Hippocampal formation (tissue), 2 donors: Measurements from ENCODE around the gene EIF2S3.
"Not testable (repeated sequence)": the region's sequence is repeated elsewhere in the genome, so short reads cannot be mapped to it uniquely, and the experiment has no call there.

Experiments
- DNase-seq, 2 donors: peaks; one replicate each; lab custom pipeline; 2025; lab: John Stamatoyannopoulos, UW

The EIF2S3 gene

DNA sequence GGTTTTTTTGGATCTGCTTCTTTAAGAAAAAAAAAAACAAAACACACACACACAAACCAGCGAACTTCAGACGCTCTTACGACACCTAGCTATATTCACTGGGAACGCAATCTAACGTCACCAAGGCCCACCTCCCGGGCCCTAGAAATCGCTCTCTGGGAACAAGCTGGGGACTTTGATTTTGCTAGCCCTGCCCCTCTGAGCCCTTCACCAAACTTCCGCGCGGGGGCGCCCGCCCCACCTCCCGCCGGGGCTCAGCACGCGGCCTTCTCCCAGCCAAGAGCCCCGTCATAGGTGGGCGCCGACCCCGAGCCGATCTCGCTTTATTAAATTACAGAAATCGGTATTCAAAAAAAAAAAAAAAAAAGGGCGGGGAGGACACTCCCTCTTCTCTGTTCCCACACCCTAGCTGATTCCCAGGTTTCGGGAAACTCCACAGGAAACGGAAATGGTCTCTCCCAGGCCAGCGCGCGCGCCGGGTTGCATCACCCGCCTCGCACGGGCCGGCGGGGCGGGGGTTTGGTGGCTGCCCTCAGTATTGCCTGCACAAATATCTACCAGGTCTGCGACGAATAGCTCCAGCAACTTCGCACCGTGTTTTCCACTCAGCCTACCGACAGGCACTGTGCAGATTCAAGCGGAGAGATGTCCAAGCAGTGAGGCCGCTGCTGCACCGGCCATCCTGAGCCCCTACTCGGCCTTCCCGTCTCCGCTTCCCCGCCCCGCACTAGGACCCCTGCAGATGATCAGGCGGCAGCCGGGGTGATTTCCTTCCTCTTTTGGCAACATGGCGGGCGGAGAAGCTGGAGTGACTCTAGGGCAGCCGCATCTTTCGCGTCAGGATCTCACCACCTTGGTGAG lies at the start of gene EIF2S3:
Gene EIF2S3 (plus strand): TSS at position 775 of the 861 bp plus-strand sequence. CDS start 13 bp downstream, at position 788.
- DNase-seq, result peak; percentile 86 to 96

DNA sequence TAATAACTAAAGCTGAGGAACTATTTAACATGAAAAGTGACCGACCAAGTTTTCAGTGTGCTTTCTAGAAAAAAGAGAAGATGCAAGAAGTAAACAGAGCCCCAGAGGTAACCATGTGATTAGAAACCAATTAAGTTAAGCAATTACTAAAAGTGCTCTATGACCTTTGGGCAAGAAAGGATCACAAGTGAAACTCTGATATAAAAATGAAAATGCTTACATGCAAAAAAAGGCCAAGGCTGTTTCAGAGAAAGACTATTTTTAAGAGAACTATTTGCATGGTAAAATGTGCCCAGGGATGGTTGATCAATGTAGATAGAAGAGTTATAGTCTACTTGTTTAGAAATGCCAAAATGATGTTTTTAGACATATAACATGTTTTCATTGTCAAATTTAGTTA lies 49.7 kb upstream of the EIF2S3 start:
- DNase-seq, result no peak

DNA sequence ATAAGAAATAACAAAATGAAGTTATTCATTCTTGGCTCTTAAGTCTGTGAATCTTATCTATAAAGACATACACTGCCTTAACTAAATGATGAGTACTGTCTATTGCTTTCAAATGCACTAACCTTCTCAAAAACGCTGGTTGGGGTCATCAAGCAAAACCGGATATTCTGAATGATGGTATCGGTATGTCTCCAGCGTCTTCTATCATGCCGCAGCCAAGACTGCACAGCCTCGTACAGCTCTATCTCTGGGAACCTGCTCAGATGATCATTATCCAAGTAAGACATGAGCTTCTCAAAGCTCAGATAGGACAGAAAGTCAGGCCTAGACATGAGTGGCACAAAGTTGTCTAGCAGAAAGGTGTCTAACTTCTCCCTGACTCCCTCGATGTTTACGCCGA lies 48.9 kb upstream of the EIF2S3 start:
- DNase-seq, result no peak

DNA sequence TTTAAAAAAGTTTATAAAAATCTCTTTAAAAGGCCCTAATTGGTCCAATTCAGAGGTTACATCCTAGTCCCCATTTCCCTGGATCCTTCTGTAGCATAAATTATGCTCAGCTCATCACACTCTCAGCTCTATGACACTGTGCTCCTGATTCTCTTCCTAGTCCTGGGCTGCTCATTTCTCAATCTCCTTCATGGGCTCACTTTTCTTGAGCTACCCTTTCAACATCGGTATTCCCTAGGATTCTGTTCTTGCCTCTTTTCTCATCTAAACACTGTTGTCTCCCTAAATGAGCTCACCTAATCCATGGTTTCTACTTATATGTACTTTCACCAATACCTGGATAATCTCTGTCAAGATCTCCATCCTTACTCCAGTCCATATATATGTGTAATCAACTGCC lies 42.5 kb upstream of the EIF2S3 start:
- DNase-seq, result no peak

DNA sequence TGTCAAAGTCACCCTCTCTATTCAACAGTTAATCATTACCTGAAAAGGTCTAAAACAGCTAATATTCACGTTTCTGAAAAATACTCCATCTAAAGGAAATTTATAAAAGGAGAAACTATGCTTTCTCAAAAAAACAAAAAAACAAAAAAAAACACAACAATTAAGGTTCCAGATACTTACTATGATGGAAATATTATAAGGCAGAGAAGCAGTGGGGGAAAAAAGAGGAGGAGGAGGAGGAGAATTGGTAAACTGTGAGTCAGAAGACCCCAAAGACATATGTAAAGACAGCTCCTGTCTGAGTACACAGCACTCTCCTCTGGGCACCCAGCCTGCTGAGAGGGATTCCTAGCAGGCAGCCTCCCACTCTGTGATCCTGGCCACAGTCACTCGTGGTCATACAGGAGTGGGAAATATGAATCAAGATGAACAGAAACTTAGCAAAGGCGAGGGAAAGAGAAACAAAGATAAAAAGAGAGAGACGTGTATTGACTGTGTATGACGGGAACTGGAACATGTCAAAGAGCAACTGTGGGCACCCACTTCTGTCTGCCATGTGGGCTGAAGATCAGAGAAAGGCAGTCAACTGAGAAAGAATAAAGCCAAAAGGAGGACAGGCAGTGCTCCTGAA lies 40.3 kb upstream of the EIF2S3 start:
- DNase-seq, result no peak

DNA sequence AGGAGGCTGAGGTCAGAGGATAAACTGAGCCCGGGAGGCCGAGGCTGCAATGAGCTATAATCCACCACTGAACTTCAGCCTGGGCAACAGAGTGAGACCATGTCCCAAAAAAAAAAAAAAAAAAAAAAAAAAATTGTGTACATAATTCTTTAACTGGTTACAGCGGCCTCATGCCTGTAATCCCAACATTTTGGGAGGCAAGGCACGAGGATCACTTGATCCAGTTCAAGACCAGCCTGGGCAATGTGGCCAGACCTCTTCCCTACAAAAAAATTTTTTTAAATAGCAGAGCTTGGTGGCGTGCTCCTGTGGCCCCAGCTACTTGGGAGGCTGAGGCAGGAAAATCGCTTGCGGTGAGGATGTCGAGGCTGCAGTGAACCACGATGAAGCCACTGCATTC lies 37.1 kb upstream of the EIF2S3 start:
- no peak for DNase-seq

DNA sequence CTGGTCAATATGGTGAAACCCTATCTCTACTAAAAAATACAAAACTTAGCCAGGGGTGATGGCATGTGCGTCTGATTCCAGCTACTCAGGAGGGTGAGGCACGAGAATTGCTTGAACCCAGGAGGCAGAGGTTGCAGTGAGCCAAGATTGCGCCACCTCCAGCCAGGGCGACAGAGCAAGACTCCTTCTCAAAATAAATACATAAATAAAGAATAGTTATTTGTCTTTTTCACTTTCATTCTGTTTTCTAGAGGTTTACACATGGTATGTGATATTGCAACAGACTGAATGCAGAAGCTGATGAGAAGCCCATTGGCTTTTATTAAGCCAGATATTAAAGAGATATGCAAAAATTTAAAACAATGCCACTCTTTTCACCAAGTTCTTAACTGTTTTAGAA lies 35.9 kb upstream of the EIF2S3 start:
- no peak for DNase-seq

DNA sequence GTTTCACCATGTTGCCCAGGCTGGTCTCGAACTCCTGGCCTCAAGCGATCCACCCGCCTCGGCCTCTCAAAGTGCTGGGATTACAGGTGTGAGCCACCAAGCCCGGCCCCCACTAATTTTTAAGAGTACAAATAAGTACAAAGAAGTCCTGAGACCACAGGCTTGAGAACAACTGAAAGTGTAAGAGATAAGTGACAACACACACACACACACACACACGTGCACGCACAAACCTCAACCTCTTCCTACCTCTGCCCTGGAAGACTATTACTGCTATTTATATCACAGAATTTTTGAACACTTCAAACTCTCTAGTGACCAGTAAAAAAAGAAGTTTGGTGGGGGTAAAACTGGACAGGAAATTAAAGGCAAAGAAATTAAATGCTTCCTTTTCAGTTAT lies 35.3 kb upstream of the EIF2S3 start:
- no peak for DNase-seq

DNA sequence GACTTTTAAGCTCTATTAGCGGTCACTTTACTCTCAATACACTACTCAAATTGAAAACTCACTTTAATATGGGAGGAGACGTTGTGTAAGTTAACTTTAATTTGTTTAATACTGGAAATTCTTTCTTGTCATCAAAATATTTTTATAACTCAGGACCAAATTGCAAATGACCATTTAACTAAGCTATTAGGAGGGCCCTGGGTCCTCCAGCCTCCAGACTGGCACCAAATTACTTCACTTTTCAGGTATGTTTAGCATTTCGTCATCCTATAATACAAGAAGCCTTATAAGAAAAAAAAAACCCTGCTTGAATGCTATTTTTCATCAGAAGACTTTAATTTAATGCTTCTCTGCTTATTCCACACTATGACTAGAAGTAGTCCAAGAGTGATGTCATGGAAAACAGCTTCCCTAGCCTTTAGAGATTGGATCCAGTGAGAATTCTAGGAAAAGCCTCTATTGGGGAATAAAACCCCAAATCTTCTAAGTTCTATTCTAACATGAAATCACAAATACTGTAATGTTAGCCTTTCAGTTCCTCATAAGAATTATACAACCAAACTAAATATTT lies 34.4 kb upstream of the EIF2S3 start:
- no peak for DNase-seq

DNA sequence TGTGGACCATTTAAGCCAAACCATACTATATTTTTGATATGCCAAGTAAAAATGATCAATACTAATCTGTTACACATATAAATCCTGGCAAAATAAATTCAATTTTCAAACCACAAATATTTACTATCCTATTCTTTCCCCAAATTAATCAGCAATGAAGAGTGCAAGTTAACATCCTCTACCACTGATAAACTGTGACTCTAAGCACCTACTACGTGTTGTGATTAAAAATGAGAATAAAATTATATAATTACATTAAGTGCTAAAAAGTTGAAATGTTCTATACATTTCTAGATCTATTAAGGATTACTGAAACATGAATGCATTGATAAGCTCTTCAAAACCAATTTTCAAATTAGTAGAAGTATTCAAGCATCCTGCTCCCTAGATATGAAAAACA lies 31.2 kb upstream of the EIF2S3 start:
- no peak for DNase-seq

DNA sequence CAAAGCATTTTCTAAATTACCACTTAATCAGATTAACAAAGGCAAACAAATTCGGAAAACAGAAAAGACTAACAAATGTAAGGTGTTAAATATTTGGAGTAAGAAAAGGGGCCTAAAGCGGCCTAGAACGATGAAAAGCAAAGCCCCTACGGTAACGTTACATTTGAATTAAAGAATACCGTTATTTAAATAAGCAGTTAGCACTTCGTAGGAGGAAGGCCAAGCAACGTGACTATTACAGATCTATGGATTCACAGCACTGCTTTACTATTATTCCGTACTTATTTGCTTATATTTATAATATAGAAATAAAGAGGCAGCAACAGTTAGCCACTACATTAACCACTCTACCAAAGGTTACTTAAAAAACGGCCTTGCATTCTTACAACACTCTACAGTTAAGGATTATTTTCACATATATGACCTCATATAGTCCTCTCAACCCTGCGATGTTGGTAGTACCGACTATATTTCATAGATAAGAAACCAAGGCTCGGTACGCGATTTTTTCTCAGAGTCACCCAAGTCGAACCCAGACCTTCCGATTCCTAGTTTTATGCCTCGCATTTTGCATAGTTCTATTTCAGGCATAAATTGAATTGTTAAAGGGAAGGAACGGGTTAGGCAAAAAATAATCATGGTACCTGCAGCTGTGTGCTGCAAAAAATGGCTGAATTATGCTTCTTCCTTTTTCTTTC lies 30.6 kb upstream of the EIF2S3 start:
- DNase-seq, result no peak

DNA sequence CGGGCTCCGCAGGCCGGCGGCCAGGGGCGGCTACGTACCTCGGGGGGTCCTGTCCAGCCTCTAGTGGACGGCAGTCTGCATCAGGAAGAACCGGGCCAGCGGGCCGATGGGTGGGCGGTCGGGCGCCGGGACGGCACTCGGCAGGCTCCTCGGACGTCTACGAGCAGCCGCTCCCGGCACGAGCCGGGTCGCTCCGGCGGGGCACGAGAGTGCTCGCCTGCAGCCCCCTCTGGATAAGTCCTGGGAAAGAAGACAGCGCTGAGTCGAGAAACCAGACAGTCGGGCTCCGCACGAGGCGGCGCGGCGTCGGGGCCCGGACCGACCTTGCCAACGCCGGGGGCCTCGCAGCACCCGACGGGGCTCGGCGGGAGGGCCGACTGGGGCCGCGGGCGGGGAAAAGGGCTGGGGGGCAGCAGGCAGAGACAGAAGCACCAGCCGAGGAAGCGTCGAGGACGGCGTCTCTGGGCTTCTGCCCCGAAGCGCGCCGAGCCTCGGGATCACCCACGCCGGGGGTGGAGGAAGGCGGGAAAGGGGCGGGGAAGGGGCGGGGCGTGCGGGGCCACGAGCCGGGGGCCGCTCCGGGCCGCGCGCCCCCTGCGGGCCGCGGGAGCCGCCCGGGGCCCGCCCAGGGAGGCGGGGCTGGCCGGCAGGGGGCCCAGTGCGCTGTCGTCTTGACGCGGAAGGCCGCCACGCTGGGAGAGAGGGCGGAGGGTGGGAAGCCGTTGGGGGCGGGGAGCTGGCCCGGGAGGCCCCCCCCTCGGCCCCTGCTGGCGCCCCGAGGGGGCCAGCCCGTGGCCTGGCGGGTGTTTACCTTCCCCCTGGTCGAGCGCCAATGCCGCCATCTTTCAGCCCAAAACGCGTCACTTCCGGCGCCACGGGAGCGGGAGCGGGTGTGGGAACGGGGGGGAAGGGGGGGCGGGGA lies 29.7 kb upstream of the EIF2S3 start:
- DNase-seq, result peak; percentile 52 to 86

DNA sequence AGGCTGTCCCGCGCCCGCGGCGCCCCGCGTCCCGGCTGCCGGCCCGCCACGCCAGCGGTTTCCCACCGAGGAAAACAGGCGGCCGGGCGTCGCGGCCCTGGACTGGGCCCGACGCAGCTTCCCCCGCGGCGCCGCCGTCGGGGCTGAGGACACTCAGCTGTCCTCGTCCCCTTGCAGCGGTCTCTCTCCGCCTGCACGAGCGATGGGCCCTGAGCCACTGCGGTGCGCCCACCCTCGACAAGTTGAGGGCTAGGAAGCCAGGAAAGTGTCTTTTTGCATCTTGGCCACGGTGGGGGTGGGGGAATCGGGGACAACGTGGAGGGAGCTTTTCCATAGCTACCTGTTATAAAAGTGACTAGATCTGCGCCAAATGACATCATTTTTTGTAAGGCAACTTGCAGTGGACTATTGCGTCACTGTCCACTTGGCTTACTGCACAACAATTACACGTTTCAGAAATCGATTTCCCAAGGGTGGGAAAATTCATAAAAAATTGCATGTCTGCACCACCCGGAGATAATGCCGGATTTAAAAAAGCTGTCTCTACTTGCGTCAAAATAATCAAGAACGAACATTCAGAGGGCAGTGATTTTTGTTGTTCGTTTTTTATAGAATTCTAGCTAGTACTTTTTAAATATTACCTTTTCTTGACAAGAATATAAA lies 28.9 kb upstream of the EIF2S3 start:
- peak in 1 of 2 donors; percentile 53 for DNase-seq

DNA sequence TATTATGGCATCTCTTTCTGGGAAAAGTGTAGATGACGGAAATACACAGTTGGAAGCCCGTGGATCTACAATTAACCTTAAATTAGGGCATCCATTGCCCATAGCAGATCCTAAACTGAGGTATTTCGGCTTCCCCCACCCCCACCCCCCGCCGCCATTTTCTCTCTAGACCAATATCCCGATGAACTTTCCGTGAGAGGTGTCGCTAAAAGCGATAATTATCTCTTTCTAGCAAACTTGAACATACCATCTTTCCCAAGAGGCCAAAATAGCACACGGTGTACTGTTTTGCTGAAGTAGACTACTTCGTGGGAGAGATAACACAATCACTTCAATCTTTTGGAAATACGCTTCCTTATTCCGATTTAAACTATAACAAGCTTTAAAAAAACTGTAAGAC lies 28.3 kb upstream of the EIF2S3 start:
- DNase-seq, result no peak

DNA sequence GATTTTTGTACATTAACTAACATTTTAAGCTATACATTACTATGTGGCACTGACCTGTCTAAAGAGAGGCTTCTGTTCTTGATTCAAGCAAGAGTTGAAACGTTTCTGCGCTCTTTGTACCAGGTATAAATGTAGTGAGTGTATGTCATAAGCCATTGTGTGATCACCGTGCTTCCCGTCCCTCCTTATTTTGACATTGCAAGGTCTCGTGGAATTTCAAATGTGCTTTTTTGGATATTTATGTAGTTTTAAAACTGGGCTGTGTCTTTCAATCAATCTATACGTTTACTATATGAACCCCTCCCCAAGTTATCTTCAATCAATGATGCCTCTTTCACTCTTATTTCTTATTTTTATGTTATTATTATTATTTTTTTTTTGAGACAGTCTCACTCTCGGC lies 27.7 kb upstream of the EIF2S3 start, which contains the start of gene KLHL15:
Gene KLHL15 (minus strand): TSS at position 101 of the 400 bp plus-strand sequence. CDS start 20,493 bp downstream, outside the sequence.
- DNase-seq, result no peak

DNA sequence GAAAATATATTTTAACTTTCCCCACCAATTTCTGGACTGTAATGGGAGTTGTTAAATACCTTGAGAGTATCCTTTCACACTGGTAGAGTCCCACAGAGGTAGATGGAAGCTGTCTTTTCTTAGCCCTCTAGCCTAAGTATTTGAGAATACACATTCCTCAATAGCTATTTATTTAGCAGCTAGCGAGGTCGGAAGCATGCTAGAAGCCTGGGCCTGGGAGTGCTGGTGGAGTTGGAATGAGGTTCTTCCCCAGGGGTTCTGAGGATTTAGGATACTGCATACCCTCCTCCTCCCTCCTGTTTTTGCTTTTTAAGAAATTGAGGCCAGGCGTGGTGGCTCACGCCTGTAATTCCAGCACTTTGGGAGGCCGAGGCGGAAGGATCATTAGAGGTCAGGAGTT lies 26.8 kb upstream of the EIF2S3 start:
- DNase-seq, result no peak

DNA sequence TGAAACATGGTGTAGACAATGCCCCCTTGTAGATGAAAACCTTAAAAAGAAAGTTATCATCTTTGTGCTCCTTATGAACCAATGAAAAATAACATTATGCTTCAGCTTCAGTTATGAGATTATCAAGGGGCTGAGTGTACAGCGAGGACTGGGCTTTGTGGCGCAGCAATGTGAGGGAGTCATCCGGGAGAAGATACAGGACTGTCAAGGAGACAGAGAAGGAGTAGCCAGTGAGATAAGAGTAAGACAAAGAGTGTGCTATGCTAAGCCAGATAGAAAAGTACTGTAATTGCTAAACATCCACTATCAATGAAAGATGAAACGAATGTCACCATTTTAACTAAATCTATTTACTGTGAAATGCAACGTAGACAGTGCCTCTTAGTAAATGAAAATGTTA lies 24.2 kb upstream of the EIF2S3 start:
- no peak for DNase-seq

DNA sequence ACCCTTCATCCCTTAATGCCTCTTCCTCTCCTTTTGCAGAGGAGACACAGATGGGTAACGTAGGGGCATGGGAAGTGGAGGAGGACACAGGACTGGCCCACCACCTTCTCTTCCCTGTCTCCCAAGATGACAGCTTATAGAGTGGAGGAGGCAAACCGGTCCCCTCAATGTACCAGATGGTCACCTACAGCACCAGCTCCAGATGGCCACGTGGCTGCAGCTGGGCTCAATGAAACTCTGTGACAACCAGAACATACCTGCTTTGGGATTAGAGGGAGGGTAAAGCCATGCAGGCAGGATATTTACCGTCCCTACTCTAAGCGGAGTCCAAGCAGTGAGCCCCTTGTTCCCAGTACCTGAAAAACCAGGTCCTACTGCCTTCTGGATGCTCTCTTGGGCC lies 20.3 kb upstream of the EIF2S3 start:
- DNase-seq, result no peak

DNA sequence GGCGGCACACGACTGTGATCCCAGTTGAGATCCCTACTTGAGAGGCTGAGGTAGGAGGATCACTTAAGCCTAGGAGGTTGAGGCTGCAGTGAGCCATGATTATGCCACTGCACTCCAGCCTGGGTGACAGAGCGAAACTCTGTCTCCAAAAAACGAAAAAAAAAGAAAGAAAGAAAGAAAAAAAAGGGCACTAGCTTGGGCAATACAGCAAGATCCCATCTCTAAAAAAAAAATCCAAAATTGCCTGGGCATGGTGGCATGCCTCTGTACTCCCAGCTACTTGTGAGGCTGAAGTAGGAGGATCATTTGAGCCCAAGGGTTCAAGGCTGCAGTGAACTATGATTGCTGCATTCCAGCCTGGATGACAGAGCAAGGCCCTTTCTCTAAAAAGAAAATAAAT lies 17.0 kb upstream of the EIF2S3 start:
- DNase-seq, result no peak

DNA sequence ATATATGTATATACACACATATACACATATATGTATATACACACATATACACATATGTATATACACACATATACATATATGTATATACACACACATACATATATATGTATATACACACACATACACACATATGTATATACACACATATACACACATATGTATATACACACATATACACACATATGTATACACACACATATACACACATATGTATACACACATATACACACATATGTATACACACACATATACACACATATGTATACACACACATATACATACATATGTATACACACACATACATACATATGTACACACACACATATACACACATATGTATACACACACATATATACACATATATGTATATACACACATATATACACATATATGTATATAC lies 8.7 kb upstream of the EIF2S3 start:
- not testable (repeated sequence) for DNase-seq

DNA sequence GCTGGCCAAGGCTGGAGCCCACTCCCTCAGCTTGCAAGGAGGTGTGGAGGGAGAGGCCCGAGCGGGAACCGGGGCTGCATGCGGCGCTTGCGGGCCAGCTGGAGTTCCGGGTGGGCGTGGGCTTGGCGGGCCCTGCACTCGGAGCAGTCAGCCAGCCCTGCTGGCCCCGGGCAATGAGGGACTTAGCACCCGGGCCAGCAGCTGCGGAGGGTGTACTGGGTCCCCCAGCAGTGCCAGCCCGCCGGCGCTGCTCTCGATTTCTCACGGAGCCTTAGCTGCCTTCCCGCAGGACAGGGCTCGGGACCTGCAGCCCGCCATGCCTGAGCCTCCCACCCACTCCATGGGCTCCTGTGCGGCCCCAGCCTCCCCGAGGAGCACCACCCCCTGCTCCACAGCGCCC lies 5.1 kb upstream of the EIF2S3 start:
- not testable (repeated sequence) for DNase-seq
